DOHH2 (cell line): ENCODE data around the gene OR52J3.

Source experiments
- H3F3A ChIP-seq: fragments of 200-600 bp; sonication (generic), shearing (Covaris generic); 2 replicates; pipeline ENCODE4 v1.6.0; 2016; ENCODE audit warnings: antibody characterized with exemption, mild to moderate bottlenecking; ENCODE audit not compliant: control insufficient read depth, insufficient read depth
- H3K27ac ChIP-seq: fragments of 200-600 bp; sonication (generic); 2 replicates; pipeline ENCODE4 v1.5.1; 2014; ENCODE audit warnings: low read depth, mild to moderate bottlenecking, low read length, moderate library complexity
- H3K27me3 ChIP-seq: fragments of 200-600 bp; sonication (generic); 2 replicates; pipeline ENCODE4 v1.6.1; 2014; ENCODE audit warnings: mild to moderate bottlenecking, low read length, mixed read lengths; ENCODE audit not compliant: control insufficient read depth
- H3K36me3 ChIP-seq: fragments of 200-600 bp; sonication (generic); 2 replicates; pipeline ENCODE4 v1.6.1; 2014; ENCODE audit warnings: mild to moderate bottlenecking, low read length, moderate library complexity, mixed read lengths; ENCODE audit not compliant: control insufficient read depth
- H3K4me1 ChIP-seq: fragments of 200-600 bp; sonication (generic); 2 replicates; pipeline ENCODE4 v1.6.1; 2014; ENCODE audit warnings: mild to moderate bottlenecking, low read length, mixed read lengths; ENCODE audit not compliant: control insufficient read depth
- H3K4me2 ChIP-seq: fragments of 200-600 bp; sonication (generic); 2 replicates; pipeline ENCODE4 v1.6.0; 2014; ENCODE audit warnings: mild to moderate bottlenecking, low read length, moderate library complexity
- H3K4me3 ChIP-seq: fragments of 200-600 bp; sonication (generic); 2 replicates; pipeline ENCODE4 v1.5.1; 2014; ENCODE audit warnings: mild to moderate bottlenecking, low read length, mixed read lengths
- H3K79me2 ChIP-seq: fragments of 200-600 bp; sonication (generic); 2 replicates; pipeline ENCODE4 v1.6.1; 2014; ENCODE audit warnings: mild to moderate bottlenecking, low read length, mixed read lengths; ENCODE audit not compliant: control insufficient read depth
- H3K9me2 ChIP-seq: fragments of 200-600 bp; sonication (generic); replicated peaks from 2 replicates; pipeline ENCODE4 v1.6.1; 2014; ENCODE audit warnings: mild to moderate bottlenecking, low read length, mixed read lengths; ENCODE audit not compliant: control insufficient read depth
- H3K9me3 ChIP-seq: fragments of 200-600 bp; sonication (generic); 2 replicates; pipeline ENCODE4 v1.6.1; 2014; ENCODE audit warnings: antibody characterized with exemption, low read length, mixed read lengths; ENCODE audit not compliant: control insufficient read depth, insufficient read depth
- H4K20me1 ChIP-seq: fragments of 200-600 bp; sonication (generic); 2 replicates; pipeline ENCODE4 v1.6.0; 2014; ENCODE audit warnings: low read depth, mild to moderate bottlenecking, antibody characterized with exemption, low read length, moderate library complexity; ENCODE audit not compliant: control insufficient read depth, insufficient read depth
- EZH2phosphoT487 ChIP-seq: fragments of 200-600 bp; sonication (generic); IDR thresholded peaks from 2 replicates; pipeline ENCODE4 v1.6.1; 2017; ENCODE audit warnings: borderline replicate concordance, mild to moderate bottlenecking, antibody characterized with exemption, low read length, moderate library complexity, mixed read lengths
- TF ChIP-seq, protein P1 (sequence below): fragments of 200-600 bp; sonication (generic); IDR thresholded peaks from one replicate; pipeline ENCODE4 v1.5.1; 2014; ENCODE audit warnings: antibody characterized with exemption, mild to moderate bottlenecking, low read depth, low read length; ENCODE audit not compliant: poor library complexity, severe bottlenecking

The OR52J3 gene

DNA sequence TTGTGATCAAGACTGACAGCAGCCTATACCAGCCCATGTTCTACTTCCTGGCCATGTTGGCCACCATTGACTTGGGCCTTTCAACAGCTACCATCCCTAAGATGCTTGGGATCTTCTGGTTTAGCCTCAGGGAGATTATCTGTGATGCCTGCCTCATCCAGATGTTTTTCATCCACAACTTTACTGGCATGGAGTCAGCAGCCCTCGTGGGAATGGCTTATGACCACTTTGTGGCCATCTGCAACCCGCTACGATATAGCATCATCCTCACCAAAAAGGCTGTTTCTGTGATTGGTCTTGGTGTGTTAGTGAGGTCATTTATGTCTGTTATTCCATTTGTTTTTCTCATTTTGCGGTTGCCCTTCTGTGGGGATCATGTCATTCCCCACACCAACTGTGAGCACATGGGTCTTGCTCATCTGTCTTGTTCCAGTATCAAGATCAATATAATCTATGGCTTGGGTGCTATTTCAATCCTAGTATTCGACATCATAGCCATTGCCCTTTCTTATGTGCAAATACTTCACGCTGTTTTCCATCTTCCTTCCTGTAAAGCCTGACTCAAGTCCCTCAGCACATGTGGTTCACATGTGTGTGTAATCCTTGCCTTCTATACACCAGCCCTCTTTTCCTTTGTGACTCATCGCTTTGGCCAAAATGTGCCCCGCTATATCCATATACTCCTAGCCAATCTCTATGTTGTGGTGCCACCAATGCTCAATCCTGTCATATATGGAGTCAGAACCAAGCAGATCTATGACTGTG lies 46.7 kb downstream of the OR52J3 start:
- Histone ChIP-seq H3K79me2 (no peaks in the 10 kb centered on the region), H3K4me3 (no peak overlapping the region), H3K4me2 (no peak overlapping the region), H3F3A (no peaks in the 10 kb centered on the region), H4K20me1 (no peaks in the 10 kb centered on the region), H3K4me1 (no peaks in the 10 kb centered on the region), H3K9me2 (no peaks in the 10 kb centered on the region), H3K36me3 (no peaks in the 10 kb centered on the region), H3K9me3 (no peaks in the 10 kb centered on the region), H3K27ac (no peak overlapping the region), H3K27me3 (no peaks in the 10 kb centered on the region)
- no peak for TF ChIP-seq EZH2phosphoT487
- TF ChIP-seq, protein P1, sequence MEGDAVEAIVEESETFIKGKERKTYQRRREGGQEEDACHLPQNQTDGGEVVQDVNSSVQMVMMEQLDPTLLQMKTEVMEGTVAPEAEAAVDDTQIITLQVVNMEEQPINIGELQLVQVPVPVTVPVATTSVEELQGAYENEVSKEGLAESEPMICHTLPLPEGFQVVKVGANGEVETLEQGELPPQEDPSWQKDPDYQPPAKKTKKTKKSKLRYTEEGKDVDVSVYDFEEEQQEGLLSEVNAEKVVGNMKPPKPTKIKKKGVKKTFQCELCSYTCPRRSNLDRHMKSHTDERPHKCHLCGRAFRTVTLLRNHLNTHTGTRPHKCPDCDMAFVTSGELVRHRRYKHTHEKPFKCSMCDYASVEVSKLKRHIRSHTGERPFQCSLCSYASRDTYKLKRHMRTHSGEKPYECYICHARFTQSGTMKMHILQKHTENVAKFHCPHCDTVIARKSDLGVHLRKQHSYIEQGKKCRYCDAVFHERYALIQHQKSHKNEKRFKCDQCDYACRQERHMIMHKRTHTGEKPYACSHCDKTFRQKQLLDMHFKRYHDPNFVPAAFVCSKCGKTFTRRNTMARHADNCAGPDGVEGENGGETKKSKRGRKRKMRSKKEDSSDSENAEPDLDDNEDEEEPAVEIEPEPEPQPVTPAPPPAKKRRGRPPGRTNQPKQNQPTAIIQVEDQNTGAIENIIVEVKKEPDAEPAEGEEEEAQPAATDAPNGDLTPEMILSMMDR, result no peak

DNA sequence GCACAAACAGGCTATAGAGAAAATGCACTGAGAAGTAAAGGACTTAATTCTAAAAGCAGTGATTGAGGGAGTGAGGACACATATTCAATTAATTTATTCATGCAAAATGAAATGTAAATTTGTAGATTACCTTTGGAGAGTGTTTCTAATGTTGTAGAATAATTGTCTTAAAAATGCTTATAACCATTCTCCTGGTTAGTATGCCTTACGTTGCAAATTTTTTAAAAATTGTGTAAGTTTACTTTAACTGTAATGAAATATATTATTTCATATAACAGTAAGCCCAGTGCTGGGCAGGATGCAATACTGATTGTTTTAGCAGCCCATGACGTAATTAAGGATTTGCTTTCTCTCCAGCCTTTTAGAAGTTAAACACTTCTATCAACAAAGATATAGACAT lies 49.7 kb downstream of the OR52J3 start:
- no peaks in the 10 kb centered on the region for H4K20me1 ChIP-seq
- no peaks in the 10 kb centered on the region for H3K4me1 ChIP-seq
- no peaks in the 10 kb centered on the region for H3K27me3 ChIP-seq
- no peaks in the 10 kb centered on the region for H3K9me2 ChIP-seq
- H3F3A ChIP-seq, result no peaks in the 10 kb centered on the region
- H3K36me3 ChIP-seq, result no peaks in the 10 kb centered on the region
- no peak overlapping the region for H3K4me3 ChIP-seq
- no peaks in the 10 kb centered on the region for H3K9me3 ChIP-seq
- no peak overlapping the region for H3K27ac ChIP-seq
- no peak for TF ChIP-seq EZH2phosphoT487
- TF ChIP-seq, protein P1, result no peak
- no peaks in the 10 kb centered on the region for H3K79me2 ChIP-seq
- H3K4me2 ChIP-seq, result no peak overlapping the region
